ENCODE data around the gene PTGDR2.

Gene PTGDR2

DNA sequence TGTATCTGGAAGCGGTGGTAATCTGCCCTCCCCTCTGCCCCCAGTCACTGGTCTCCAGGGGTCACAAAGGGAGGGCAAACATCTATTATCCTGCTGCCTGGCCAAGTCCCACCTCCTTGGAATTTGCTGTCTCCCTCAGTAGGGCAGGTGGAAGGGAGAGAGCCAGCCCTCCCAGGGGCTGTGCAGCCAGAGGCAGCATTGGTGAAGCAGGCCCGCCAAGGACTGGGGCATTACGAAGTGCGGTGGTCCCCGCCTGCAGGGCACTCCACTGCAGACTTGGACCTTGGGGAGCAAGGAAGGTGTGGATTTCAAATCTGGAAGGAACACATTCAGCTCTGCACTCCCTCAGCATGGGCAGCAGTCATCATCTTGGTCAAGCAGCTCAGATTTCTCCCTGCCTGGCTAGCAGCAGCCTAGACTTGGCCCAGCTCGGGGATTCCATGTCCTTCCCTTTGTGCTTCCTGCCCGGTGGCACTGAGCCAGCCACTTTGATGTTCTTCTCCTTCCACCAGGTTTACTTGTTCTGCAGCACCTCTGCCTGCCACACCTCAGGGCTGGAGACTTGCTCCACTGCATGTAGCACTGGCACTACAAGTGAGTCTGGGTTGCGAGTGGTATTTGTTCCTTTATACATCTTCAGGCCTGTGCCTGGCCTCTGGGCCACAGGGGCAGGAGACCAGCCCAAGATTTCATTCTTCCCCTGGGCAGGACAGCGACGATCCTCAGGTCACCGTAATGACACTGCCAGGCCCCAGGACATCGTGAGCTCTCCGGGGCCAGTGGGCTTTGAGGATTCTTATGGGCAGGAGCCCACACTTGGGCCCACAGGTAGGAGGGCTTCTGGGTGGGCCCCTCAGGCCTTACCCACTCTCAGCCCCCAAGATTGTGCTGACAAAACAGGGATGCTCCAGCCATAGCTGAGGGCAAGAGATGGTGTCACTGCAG is 18.9 kb upstream of the PTGDR2 start:
- DNase-seq = no peak

- no peak for DNase-seq
Observed at GRCh38 chr11:60873533-60873932, 17.8 kb upstream of the PTGDR2 start.

- DNase-seq = no peak
Observed at GRCh38 chr11:60872961-60873524, 17.3 kb upstream of the PTGDR2 start.

- no peak for DNase-seq
Observed at GRCh38 chr11:60872124-60872960, 16.6 kb upstream of the PTGDR2 start.

DNA sequence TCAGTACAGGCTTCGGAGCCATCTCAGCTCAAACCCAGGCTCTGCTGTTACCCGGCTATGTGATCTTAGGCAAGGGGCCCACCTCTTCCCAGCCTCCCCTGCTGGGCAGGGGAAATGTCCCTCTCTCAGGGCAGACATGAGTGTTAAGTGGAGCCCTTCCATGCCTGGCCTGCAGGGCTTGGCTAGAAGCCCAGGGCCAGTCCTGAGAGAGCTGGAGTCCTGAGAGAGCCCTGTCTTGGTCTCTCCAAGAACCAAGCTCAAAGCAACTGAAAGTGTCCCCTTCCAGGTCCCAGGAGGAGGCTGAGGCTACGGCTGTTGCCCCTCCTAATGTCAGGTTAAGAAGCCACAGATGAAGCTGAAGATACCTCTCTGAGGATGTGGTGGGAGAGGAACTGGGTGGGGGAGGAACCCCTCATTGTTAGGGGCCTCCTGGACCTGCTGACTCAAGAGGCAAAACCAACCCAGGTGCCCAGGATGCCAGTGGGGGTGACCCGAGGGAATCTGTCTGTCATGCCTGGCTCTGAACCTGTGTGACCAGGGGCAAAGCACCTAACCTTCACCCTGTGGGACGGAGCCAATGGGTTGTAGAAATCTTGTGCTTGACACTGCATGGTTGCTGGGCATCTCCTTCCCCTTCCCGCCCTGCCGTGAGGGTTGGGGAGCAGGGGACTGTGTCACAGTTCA is 15.8 kb upstream of the PTGDR2 start:
- DNase-seq = no peak

- no peak for DNase-seq
Observed at GRCh38 chr11:60870733-60871377, 15.1 kb upstream of the PTGDR2 start.

DNA sequence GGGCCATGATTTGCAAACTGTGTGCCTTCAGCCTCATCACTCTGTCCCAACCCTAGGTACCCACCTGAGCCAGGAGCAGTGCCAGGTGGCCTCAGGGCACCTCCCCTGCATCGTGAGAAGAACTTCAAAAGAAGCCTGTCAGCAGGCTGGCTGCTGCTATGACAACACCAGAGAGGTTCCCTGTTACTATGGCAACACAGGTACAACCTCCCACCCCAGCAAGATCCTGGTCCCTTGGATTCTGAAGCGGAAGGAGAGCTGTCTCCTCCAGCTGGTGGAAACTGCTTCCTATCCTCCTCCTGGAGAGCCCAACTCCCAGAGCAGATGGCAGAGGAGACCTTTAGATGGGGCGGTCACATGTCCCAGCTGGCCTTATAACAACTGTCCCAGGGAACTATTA is 14.5 kb upstream of the PTGDR2 start:
- DNase-seq = no peak

DNA sequence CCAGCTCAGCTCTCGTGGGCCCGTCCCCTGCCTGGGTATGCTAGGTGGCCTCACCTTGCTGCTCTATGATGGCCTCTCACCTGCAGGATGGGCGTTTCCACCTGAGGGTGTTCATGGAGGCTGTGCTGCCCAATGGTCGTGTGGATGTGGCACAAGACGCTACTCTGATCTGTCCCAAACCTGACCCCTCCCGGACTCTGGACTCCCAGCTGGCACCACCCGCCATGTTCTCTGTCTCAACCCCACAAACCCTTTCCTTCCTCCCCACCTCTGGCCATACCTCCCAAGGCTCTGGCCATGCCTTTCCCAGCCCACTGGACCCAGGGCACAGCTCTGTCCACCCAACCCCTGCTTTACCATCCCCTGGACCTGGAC is 13.7 kb upstream of the PTGDR2 start:
- no peak for DNase-seq

DNA sequence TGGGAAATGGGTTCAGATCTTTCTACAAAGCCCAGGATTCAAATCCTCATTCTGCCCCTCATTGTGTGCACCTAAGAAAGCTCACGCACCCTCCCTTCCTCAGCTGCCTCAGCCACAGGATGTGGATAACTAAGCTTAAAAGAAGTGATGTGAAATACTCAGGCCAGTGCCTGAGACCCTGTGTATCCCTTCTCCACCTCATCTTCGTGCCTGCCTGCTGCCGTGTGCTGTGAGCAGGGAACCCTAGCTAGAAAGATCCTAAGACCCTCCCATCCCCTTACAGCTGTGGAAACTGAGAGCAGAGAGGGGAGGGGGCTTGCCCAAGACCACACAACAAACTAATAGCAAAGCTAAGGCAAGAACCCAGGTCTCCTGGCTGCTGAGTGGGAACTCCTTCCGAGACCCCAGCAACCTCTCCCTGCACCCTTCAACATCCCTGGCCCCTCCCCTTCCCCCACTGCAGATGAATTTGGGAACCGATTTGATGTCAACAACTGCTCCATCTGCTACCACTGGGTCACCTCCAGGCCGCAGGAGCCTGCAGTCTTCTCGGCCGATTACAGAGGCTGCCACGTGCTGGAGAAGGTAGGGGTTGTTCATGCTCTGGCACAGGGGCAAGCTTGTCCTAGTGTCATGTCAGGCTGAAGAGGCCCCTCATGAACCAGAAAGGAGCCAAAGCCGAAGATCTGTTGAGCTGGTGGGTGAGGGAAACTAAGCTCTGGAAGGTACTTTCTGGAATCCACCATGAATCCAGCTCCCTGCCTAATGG is 13.1 kb upstream of the PTGDR2 start:
- DNase-seq = no peak

DNA sequence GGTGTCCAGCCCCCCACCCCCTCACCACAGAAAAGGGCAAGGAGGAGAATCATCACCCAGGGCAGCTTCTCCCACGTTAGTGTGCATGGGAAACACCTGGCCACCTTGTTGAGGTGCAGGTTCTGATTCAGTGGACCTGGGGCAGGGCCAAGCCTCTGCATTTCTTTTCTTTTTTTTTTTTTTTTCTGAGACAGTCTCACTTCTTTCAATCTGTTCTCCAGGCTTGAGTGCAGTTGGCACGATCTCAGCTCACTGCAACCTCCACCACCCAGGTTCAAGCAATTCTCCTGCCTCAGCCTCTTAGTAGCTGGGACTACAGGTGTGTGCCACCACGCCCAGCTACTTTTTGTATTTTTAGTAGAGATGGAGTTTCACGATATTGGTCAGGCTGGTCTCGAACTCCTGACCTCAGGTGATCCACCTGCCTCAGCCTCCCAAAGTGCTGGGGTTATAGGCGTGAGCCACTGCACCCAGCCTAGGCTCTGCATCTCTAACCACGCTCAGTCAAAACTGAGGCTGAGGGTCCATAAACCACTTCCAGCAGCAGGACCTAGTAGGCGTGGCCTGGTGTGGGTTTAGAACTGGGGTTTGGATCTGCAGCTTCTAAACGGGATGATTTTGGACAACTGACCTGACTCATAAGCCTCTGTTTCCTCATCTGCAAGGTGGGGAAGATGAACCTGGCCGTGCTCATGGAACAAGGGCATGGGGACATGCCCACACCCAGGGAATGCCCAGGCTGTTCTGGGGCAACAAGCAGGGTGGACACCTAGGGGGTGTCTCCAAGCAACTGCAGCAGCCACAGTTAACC is 12.3 kb upstream of the PTGDR2 start:
- DNase-seq = no peak

DNA sequence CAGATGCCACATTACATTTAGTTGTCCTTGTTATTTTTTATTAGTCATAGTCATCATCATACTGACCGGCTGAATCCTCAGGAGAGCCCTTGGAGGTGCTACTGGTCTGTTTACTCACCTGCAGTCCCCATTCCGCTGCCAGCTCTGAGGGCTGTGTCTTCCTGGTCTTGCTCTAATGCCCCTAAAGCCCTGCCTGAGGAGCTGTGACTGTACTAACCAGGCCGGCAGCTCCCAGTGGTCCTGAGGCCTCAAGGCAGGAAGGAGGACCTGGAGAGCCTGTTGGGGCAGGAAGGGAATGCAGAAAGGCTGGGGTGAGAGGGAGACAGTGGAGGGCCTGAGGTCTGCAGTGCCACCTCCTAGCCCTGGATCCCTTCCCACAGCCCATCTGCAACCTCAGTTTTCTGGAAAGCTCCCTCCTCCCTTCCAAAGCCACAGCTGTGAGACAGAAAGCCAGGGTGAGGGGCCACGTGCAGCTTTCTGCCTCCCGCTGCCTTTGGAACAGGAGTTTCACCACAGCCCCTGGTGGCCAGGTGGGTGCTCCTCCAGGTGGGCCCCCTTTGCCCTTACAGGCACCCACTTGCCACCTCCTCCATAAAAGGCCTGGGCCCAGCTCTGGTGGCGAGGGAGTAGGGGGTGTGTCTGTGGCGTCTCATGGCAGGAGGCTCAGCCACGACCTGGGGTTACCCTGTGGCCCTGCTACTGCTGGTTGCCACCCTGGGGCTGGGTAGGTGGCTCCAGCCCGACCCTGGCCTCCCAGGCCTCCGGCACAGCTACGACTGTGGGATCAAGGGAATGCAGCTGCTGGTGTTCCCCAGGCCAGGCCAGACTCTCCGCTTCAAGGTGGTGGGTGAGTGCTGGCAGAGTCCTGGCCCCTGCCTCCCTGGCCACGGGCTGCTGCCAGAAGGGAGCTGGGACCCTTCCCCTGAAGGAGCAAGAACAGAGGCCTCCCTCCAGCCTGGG is 11.4 kb upstream of the PTGDR2 start, which contains the start of gene ZP1:
TSS of gene ZP1 (plus strand) at position 632 of the 960 bp plus-strand sequence. CDS start at position 652, 20 bp downstream.
- DNase-seq = no peak

- no peak for DNase-seq
Observed at GRCh38 chr11:60864856-60865513, 9.2 kb upstream of the PTGDR2 start.

DNA sequence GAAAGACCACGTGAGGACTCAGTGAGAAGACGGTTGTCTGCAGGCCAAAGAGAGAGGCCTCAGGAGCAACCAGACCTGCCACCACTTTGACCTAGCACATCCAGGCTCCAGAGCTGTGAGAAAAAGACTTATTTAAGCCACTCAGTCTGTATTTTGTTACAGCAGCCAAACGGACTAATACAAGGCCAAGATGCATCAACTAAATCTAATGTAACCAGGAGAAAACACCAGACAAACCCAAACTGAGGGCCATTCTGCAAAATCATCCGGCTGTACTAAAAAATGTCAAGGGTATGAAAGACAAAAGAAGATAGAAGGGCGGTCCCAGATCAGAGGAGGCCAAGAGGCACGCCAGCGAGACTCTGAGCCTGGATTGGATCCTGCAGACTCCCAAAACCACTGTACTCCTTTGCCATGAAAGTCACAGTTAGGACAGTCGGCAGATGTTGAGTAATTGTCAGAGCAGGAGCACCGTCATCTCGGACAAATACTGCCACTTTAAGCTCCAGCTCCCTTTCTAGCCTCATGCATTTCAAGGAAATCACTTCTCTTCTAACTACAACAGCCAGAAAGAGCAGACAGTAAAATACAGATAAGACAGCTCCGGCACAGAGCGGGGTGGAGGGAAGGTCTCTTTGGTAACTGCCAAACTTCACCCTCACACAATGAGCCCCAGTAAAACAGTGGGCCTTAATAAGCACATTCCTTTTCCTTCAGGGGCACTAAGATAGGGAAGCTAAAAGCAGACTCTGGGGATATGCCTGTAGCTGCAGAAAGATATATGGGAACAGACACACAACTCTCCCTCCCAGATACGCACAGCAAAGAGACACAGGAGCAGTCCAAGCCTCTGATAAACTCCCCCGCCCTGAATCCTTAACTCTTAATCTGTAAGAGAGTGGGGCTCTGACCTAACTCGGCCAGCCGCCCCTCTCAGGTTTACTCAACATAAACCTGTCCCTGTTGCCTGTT is 8.1 kb upstream of the PTGDR2 start:
- no peak for DNase-seq

DNA sequence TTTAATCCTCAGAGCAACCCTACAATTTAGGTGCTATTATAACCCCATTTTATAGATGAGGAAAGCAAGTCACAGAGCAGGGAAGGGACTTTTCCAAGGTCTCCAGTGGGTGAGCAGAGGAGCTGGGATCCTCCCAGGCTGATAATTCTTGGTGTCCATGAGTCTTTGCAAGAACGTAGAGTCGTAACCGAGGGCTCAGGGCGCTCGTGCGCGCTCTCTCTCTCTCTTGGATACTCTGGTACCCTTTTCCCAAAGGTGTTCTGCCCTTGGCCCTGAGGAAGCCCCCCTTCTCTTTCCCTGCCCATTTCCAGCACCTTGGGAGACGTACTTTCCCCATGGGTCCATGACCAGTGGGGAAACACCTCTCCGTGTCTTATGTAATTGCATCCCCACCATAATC is 6.4 kb upstream of the PTGDR2 start:
- DNase-seq = no peak

DNA sequence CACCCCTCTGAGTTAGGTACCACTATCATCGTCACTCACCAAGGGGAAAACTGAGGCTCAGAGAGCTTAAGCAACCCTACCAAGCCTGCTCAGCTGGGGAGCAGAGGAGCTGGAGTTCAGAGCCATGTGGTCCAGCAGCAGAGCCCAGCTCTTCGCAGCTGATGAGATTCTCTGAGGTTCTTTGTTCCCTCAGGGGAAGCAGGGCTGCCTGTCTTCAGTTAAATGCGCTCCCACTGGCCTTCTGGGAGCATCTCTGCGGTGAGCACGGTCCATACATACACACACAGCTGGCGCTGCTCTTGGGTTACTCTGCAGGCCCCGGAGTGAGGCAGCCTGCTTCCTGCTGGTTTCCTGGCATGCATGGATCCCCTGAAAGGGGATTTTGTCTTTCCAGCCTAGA is 5.2 kb upstream of the PTGDR2 start:
- DNase-seq = no peak

DNA sequence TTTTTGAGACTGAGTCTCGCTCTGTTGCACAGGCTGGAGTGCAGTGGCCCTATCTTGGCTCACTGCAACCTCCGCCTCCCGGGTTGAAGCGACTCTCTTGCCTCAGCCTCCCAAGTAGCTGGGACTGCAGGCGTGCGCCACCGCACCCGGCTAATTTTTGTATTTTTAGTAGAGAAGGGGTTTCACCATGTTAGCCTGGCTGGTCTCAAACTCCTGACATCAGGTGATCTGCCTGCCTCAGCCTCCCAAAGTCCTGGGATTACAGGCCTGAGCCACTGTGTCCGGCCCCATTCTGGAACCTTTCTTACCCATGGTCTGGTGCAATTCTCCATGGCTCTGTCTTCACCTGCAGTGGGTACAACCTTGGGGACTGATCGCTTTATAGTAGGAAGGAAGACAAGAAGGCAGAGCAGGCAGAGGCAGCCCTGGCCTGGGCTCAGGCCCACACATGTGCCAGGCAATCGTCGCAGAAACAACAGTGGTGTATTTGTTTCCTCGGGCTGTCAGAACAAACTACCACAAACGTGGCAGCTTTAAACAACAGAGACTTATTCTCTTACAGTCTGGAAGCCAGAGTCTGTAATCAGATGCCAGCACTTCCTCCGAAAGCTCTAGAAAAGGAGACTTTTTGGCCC is 4.0 kb upstream of the PTGDR2 start:
- DNase-seq = no peak
